Activated CD8-positive, alpha-beta memory T cell treated with anti-CD3 and anti-CD28 coated beads for 48 hours (primary cell): ENCODE measurements around the gene THBS3.
"Not testable (repeated sequence)": the region's sequence is repeated elsewhere in the genome, so short reads cannot be mapped to it uniquely, and the experiment has no call there.

ENCODE experiments used
- DNase-seq, 3 experiments: peaks; one replicate each; pipeline ENCODE4 v3.0.0-alpha.2; 2020; ENCODE audit warnings: low read depth in 2 of 3, low spot score in 2 of 3

Gene THBS3

GRCh38 chr1:155174324-155175280, 33.1 kb downstream of the THBS3 start:
- no peak for DNase-seq

- DNase-seq, result peak in 2 of 3 experiments; percentile 46 to 47
These were observed 34.0 kb downstream of the THBS3 start, which contains the start of gene TRIM46 for GRCh38 chr1:155173478-155174323. TSS of gene TRIM46 (plus strand) at chr1:155173849. CDS start at chr1:155173967, 118 bp downstream.

GRCh38 chr1:155172732-155173477, 34.8 kb downstream of the THBS3 start, which contains the start of gene KRTCAP2:
TSS of gene KRTCAP2 (minus strand) at chr1:155173304. CDS start at chr1:155173224, 80 bp downstream.
- DNase-seq, result peak; percentile 88 to 92 (median 89)

GRCh38 chr1:155171836-155172731, 35.6 kb downstream of the THBS3 start:
- no peak for DNase-seq

- DNase-seq, result no peak
These were observed 36.9 kb downstream of the THBS3 start for GRCh38 chr1:155170806-155171205.

- no peak for DNase-seq
These were observed 37.5 kb downstream of the THBS3 start for GRCh38 chr1:155170101-155170785.

GRCh38 chr1:155169541-155169940, 38.2 kb downstream of the THBS3 start:
- no peak for DNase-seq

GRCh38 chr1:155168456-155169210, 39.1 kb downstream of the THBS3 start:
- DNase-seq, result no peak

GRCh38 chr1:155168105-155168445, 39.6 kb downstream of the THBS3 start:
- DNase-seq, result not testable (repeated sequence)

- peak; percentile 59 to 92 (median 74) for DNase-seq
These were observed 40.3 kb downstream of the THBS3 start for GRCh38 chr1:155167166-155168104.

- DNase-seq, result no peak
These were observed 41.1 kb downstream of the THBS3 start for GRCh38 chr1:155166471-155167165.

- DNase-seq, result no peak
These were observed 41.6 kb downstream of the THBS3 start for GRCh38 chr1:155166051-155166470.

GRCh38 chr1:155164625-155165024, 43.1 kb downstream of the THBS3 start:
- not testable (repeated sequence) for DNase-seq

- not testable (repeated sequence) for DNase-seq
These were observed 43.9 kb downstream of the THBS3 start for GRCh38 chr1:155163785-155164184.

GRCh38 chr1:155162631-155163030, 45.1 kb downstream of the THBS3 start:
- not testable (repeated sequence) for DNase-seq

GRCh38 chr1:155160128-155160527, 47.6 kb downstream of the THBS3 start:
- no peak for DNase-seq

GRCh38 chr1:155158991-155159390, 48.7 kb downstream of the THBS3 start:
- no peak for DNase-seq
